Lower leg skin (tissue), 3 donors: ENCODE measurements around the gene MED10.

ENCODE experiments used
- CTCF ChIP-seq, 3 donors: fragments of 450-650 bp; IDR thresholded peaks; one replicate each; pipeline ENCODE4 v1.5.1; 2016; ENCODE audit warnings: antibody characterized with exemption in 3 of 3, mild to moderate bottlenecking in 3 of 3, moderate library complexity in 2 of 3
- POLR2A ChIP-seq, 2 donors: fragments of 450-650 bp; IDR thresholded peaks; one replicate each; pipeline ENCODE4 v1.6.1; 2016 to 2017; ENCODE audit warnings: antibody characterized with exemption in 2 of 2, mild to moderate bottlenecking in 1 of 2, moderate library complexity in 1 of 2

GRCh38 chr5:6377905-6378765 lies at the start of gene MED10:
- TF ChIP-seq CTCF (IDR thresholded peaks at IDR 0.05) (no peak), POLR2A (IDR thresholded peaks at IDR 0.05) (no peak)
